HFF-Myc (cell line): ENCODE results near the gene ZNF862.

Source experiments
- DNase-seq: peaks from one replicate; pipeline ENCODE4 v3.0.0-alpha.2; 2011; ENCODE audit warnings: low read depth; ENCODE audit errors: extremely low read depth
- H3K4me3 ChIP-seq: replicated peaks from 2 replicates; pipeline ENCODE4 v1.5.1; 2011; ENCODE audit warnings: low read depth, mild to moderate bottlenecking, control low read depth, low read length
- CTCF ChIP-seq: IDR thresholded peaks from 2 replicates; pipeline ENCODE4 v1.5.1; 2012; ENCODE audit warnings: mild to moderate bottlenecking, low read depth, low read length, control low read depth; ENCODE audit errors: missing control alignments

ZNF862 gene

GRCh38 chr7:149863500-149863899 is 25.3 kb downstream of the ZNF862 start:
- DNase-seq, result no peak
- H3K4me3 ChIP-seq, result no peak overlapping the region
- TF ChIP-seq CTCF, result no peak

- no peak overlapping the region for H3K4me3 ChIP-seq
These were observed 25.8 kb downstream of the ZNF862 start for GRCh38 chr7:149864023-149864422.

GRCh38 chr7:149864751-149865150 is 26.6 kb downstream of the ZNF862 start:
- no peak for DNase-seq

More at GRCh38 chr7:149864023-149864422, 25.8 kb downstream of the ZNF862 start:
- no peak for TF ChIP-seq CTCF
- no peak for DNase-seq

GRCh38 chr7:149865437-149865836 is 27.3 kb downstream of the ZNF862 start:
- DNase-seq, result no peak
- TF ChIP-seq CTCF, result no peak
- H3K4me3 ChIP-seq, result no peak overlapping the region

More at GRCh38 chr7:149864751-149865150, 26.6 kb downstream of the ZNF862 start:
- H3K4me3 ChIP-seq, result no peak overlapping the region
- TF ChIP-seq CTCF, result no peak

- TF ChIP-seq CTCF, result no peak
- no peak overlapping the region for H3K4me3 ChIP-seq
- no peak for DNase-seq
These were observed 28.1 kb downstream of the ZNF862 start for GRCh38 chr7:149866139-149866778.

GRCh38 chr7:149866779-149867447 is 28.7 kb downstream of the ZNF862 start:
- TF ChIP-seq CTCF, result no peak
- no peak overlapping the region for H3K4me3 ChIP-seq
- no peak for DNase-seq
